Adrenal gland (tissue), 5 donors: ENCODE measurements around the gene PRR12.

Experiments used
- CTCF ChIP-seq, 6 experiments: fragments of 450-650 bp in 4 of 6; fragments of 200-600 bp in 2 of 6; sonication (generic) in 1 of 6; IDR thresholded peaks; 1 replicate in 5 of 6; 2 replicates in 1 of 6; pipeline versions ENCODE4 v1.5.1 to v1.8.0; 2016 to 2021; ENCODE audit warnings: antibody characterized with exemption in 6 of 6, mild to moderate bottlenecking in 2 of 6, moderate library complexity in 1 of 6
- POLR2A ChIP-seq, 2 donors: fragments of 450-650 bp; IDR thresholded peaks; one replicate each; pipeline ENCODE4 v1.6.1; 2017; ENCODE audit warnings: antibody characterized with exemption in 2 of 2, mild to moderate bottlenecking in 2 of 2, moderate library complexity in 1 of 2
- donor health status: DM: no; HTN: no; CAD: no.

- TF ChIP-seq CTCF (IDR thresholded peaks at IDR 0.05) (no peak), POLR2A (IDR thresholded peaks at IDR 0.05) (no peak)
These were observed 23.3 kb downstream of the PRR12 start for GRCh38 chr19:49614096-49614833.
